Nephron progenitor cell (in vitro differentiated cells): ENCODE results near the gene TAS2R10.

Source experiments
- DNase-seq: peaks from one replicate; pipeline ENCODE4 v3.0.0; 2021
- H3K27ac Mint-ChIP-seq: 2 replicates; pipeline ENCODE4 v1.8.0; 2021; ENCODE audit warnings: mild to moderate bottlenecking, moderate library complexity, mixed read lengths
- H3K27me3 Mint-ChIP-seq: 2 replicates; pipeline ENCODE4 v1.8.0; 2021; ENCODE audit warnings: mild to moderate bottlenecking, low read depth, mixed read lengths; ENCODE audit not compliant: poor library complexity
- H3K36me3 Mint-ChIP-seq: 2 replicates; pipeline ENCODE4 v1.8.0; 2021; ENCODE audit warnings: low read depth, mixed read lengths
- H3K4me1 Mint-ChIP-seq: 2 replicates; pipeline ENCODE4 v1.8.0; 2021; ENCODE audit warnings: mixed read lengths
- H3K4me3 Mint-ChIP-seq: 2 replicates; pipeline ENCODE4 v1.8.0; 2021; ENCODE audit warnings: mild to moderate bottlenecking, moderate library complexity, mixed read lengths
- H3K9me3 Mint-ChIP-seq: 2 replicates; pipeline ENCODE4 v1.8.0; 2021; ENCODE audit warnings: mild to moderate bottlenecking, moderate library complexity, mixed read lengths
- TF ChIP-seq, protein P1 (sequence below): fragments of 200-600 bp; sonication (generic); IDR thresholded peaks from 2 replicates; pipeline ENCODE4 v1.5.0; 2021; ENCODE audit warnings: antibody characterized with exemption

TAS2R10 gene, protein sequence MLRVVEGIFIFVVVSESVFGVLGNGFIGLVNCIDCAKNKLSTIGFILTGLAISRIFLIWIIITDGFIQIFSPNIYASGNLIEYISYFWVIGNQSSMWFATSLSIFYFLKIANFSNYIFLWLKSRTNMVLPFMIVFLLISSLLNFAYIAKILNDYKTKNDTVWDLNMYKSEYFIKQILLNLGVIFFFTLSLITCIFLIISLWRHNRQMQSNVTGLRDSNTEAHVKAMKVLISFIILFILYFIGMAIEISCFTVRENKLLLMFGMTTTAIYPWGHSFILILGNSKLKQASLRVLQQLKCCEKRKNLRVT

DNA sequence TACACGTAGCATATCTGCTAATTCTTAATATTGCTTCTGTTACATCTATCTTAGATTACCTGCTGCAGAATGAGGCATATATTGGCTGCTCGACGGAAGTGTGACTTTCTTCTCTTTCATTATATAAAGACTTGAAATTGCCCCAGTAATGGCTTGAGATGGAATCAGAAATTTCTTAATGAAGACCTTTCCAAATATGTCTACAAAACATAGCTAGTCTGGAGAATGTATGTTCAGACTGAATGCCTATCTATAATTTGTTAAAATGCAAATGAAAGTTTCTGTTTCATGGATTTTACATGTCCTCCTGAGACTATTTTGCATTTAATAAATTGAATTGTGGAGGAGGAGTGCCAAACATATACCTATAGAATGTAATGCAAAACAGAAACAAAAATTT lies at the start of gene TAS2R10:
Gene TAS2R10 (minus strand): TSS at position 101 of the 400 bp plus-strand sequence. CDS start 89 bp downstream, at position 12.
- Mint-ChIP-seq H3K4me3 (no peak within 1 kb of the TSS), H3K27me3 (no peaks in the 10 kb centered on the region), H3K9me3 (no peaks in the 10 kb centered on the region), H3K4me1 (no peaks in the 10 kb centered on the region), H3K36me3 (peaks cover 6% of the 10 kb centered on the region), H3K27ac (no peak within 1 kb of the TSS)
- TF ChIP-seq, protein P1, sequence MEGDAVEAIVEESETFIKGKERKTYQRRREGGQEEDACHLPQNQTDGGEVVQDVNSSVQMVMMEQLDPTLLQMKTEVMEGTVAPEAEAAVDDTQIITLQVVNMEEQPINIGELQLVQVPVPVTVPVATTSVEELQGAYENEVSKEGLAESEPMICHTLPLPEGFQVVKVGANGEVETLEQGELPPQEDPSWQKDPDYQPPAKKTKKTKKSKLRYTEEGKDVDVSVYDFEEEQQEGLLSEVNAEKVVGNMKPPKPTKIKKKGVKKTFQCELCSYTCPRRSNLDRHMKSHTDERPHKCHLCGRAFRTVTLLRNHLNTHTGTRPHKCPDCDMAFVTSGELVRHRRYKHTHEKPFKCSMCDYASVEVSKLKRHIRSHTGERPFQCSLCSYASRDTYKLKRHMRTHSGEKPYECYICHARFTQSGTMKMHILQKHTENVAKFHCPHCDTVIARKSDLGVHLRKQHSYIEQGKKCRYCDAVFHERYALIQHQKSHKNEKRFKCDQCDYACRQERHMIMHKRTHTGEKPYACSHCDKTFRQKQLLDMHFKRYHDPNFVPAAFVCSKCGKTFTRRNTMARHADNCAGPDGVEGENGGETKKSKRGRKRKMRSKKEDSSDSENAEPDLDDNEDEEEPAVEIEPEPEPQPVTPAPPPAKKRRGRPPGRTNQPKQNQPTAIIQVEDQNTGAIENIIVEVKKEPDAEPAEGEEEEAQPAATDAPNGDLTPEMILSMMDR = no peak
- no peak for DNase-seq

DNA sequence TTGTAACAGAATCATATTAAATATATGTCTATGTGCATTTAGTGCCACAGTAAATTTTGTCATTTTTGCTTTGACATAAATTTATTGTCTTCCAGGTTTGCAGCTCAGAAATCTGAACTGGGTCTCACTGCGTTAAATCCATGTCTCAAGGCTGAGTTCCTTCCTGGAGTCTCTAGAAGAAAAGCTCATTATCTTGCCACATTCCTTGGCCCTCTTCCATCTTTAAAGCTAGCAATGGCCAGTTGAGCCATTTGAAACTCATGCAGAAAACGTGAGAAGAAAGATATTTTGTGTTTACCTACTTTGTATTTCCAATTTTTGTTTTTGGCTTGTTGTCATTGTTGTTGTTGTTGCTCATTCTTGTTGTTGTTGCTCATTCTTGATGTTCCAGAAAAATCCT lies 47.2 kb upstream of the TAS2R10 start:
- no peak for DNase-seq
- Mint-ChIP-seq H3K36me3 (peaks cover 42% of the 10 kb centered on the region), H3K27me3 (peaks cover 1% of the 10 kb centered on the region), H3K27ac (no peak overlapping the region), H3K9me3 (no peaks in the 10 kb centered on the region), H3K4me1 (no peaks in the 10 kb centered on the region), H3K4me3 (no peak overlapping the region)
- TF ChIP-seq, protein P1 = no peak

DNA sequence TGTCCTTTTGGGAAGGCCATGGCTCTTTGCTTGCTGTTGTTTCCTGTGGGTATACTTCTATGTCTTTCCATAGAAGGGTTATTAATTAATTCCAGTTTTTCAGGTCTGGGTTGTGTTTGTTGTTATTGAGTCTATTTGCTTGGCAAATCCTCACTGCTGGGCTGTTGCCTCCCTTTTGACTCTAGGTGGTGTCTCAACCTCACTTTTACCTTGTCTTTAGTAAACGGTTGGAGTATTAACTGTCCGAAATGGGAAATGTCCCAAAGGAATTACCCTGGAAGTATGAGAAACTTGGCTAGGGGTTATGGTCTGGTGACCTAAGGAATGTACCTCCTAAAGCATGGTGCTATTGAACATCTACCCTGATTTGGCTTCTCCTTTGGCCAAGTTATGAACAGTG lies 41.2 kb upstream of the TAS2R10 start:
- no peaks in the 10 kb centered on the region for H3K4me1 Mint-ChIP-seq
- peaks cover 4% of the 10 kb centered on the region for H3K27me3 Mint-ChIP-seq
- TF ChIP-seq, protein P1 = no peak

DNA sequence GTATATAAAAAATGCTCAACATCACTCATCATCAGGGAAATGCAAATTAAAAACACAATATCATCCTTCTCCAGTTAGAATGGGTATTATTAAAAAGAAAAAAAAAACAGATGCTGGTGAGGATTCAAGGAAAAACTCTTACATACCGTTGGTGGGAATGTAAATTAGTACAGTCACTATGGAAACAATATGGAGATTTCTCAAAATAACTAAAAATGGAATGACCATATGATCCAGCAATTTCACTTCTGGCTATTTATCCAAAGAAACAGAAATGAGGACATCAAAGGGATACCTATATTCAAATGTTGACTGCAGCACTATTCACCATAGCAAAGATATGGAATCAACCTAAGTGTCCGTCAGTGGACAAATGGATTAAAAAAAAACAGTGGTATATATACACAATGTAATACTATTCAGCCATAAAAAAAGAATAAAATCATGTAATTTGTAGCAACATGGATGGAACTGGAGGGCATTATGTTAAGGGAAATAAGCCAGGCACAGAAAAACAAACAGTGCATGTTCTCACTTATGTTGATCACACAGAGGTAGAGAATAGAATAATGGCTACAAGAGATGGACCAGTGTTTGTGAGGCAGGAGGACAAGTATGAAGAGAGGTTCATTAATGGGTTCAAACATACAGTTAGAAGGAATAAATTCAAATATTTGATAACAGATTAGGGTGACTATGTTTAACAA lies 37.5 kb upstream of the TAS2R10 start:
- Mint-ChIP-seq H3K9me3 (peaks cover 38% of the 10 kb centered on the region), H3K27ac (no peak overlapping the region), H3K36me3 (peaks cover 54% of the 10 kb centered on the region), H3K4me3 (no peak overlapping the region), H3K4me1 (no peaks in the 10 kb centered on the region), H3K27me3 (peaks cover 4% of the 10 kb centered on the region)
- TF ChIP-seq, protein P1 = no peak
- DNase-seq = no peak

More for the DNA sequence above, 41.2 kb upstream of the TAS2R10 start:
- Mint-ChIP-seq H3K9me3 (peaks cover 11% of the 10 kb centered on the region), H3K36me3 (peaks cover 21% of the 10 kb centered on the region), H3K27ac (no peak overlapping the region), H3K4me3 (no peak overlapping the region)
- no peak for DNase-seq

DNA sequence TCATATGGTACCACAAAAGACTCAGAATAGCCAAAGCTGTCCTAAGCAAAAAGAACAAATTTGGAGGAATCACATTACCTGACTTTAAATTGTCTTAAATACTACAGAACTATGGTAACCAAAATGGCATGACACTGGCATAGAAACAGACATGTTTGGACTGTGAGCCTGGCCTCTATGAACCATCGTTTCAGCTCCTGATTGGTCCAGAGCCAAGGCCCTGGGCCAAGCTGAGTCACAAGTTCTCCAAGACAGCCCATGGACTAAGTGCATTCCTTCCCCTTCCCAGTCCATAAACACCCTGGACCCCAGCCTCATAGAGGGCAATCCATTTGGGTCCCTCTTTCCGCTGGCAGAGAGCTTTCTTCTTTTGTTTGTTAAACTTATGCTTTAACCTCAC lies 35.2 kb upstream of the TAS2R10 start:
- no peak for DNase-seq
- no peak overlapping the region for H3K27ac Mint-ChIP-seq
- TF ChIP-seq, protein P1 = no peak
- no peak overlapping the region for H3K4me3 Mint-ChIP-seq
- H3K36me3 Mint-ChIP-seq = peaks cover 75% of the 10 kb centered on the region
- peaks cover 61% of the 10 kb centered on the region for H3K9me3 Mint-ChIP-seq
- H3K4me1 Mint-ChIP-seq = no peaks in the 10 kb centered on the region
- no peaks in the 10 kb centered on the region for H3K27me3 Mint-ChIP-seq
